OCI-LY1 (cell line): ENCODE results near the gene HBP1.

Source experiments
- CTCF ChIP-seq: fragments of 200-600 bp; sonication (generic), shearing (Covaris generic); IDR thresholded peaks from 2 replicates; pipeline ENCODE4 v1.5.1; 2017; ENCODE audit warnings: mild to moderate bottlenecking, antibody characterized with exemption, low read length, moderate library complexity, mixed read lengths
- EZH2 ChIP-seq: fragments of 200-600 bp; sonication (generic), shearing (Covaris generic); IDR thresholded peaks from 2 replicates; pipeline ENCODE4 v1.8.0; 2017; ENCODE audit warnings: borderline replicate concordance, mixed run types, mild to moderate bottlenecking, antibody characterized with exemption, low read length, moderate library complexity, mixed read lengths

GRCh38 chr7:107157091-107157490 is 11.7 kb upstream of the HBP1 start:
- TF ChIP-seq CTCF (no peak), EZH2 (no peak)
